ENCODE measurements around the gene LRP1. TPM values are rescaled to one million over a fixed set of nuclear protein-coding genes. Genes with fewer than 3 reads are reported as not detected.
A peak's percentile ranks its signal among the peaks of the same experiment; 100 is the strongest.

The LRP1 gene
- total and polyA plus RNA-seq, 2 of the 13 experiments (the other 11 are each of a cell fraction or from before 2014, with no cell fraction given), result 14.7 to 30.8 TPM

DNA sequence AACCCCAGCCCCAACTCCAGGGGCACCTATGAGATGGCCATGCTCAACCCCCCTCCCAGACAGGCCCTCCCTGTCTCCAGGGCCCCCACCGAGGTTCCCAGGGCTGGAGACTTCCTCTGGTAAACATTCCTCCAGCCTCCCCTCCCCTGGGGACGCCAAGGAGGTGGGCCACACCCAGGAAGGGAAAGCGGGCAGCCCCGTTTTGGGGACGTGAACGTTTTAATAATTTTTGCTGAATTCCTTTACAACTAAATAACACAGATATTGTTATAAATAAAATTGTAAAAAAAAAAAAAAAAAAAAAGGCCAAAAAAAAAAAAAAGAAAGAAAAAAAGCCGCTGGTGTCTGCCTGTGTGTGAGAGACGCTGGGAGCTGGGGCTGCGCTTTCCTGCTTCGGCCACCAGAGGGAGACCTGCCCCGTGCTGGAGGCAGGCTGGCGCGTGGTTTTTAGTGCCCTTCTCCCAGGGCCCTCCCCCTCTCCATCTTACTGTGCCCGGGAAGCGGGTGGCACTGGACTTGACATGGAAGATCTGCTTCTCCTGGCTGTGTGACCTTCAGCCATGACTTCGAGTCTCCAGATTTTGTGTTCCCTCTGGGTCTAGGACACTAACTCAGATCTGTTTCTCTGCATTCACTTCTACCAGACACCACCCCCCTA, 84.9 kb downstream of the LRP1 start (continued):
- TF ChIP-seq ZNF446 (CRISPR knock-in tag; IDR thresholded peaks at IDR 0.05) (no peak), ZNF891 (CRISPR knock-in tag; IDR thresholded peaks at IDR 0.05) (no peak), ZNF530 (CRISPR knock-in tag; IDR thresholded peaks at IDR 0.05; ENCODE audit: low read depth) (no peak), SETDB1 (CRISPR knock-in tag; IDR thresholded peaks at IDR 0.05; ENCODE audit: borderline replicate concordance) (no peak), ZNF335 (CRISPR knock-in tag; IDR thresholded peaks at IDR 0.05) (no peak), MAFG (CRISPR knock-in tag; IDR thresholded peaks at IDR 0.05) (no peak), GABPB1 (CRISPR knock-in tag; IDR thresholded peaks at IDR 0.05) (no peak), ZBTB37 (CRISPR knock-in tag; IDR thresholded peaks at IDR 0.05) (no peak), ARID4A (CRISPR knock-in tag; IDR thresholded peaks at IDR 0.05; ENCODE audit: borderline replicate concordance) (0 out of 2 replicates have a peak, but pooled peaks have one; percentile 8), RFX3 (CRISPR knock-in tag; IDR thresholded peaks at IDR 0.05) (no peak), FLYWCH1 (CRISPR knock-in tag; IDR thresholded peaks at IDR 0.05) (no peak)
- TF ChIP-seq, protein P1, sequence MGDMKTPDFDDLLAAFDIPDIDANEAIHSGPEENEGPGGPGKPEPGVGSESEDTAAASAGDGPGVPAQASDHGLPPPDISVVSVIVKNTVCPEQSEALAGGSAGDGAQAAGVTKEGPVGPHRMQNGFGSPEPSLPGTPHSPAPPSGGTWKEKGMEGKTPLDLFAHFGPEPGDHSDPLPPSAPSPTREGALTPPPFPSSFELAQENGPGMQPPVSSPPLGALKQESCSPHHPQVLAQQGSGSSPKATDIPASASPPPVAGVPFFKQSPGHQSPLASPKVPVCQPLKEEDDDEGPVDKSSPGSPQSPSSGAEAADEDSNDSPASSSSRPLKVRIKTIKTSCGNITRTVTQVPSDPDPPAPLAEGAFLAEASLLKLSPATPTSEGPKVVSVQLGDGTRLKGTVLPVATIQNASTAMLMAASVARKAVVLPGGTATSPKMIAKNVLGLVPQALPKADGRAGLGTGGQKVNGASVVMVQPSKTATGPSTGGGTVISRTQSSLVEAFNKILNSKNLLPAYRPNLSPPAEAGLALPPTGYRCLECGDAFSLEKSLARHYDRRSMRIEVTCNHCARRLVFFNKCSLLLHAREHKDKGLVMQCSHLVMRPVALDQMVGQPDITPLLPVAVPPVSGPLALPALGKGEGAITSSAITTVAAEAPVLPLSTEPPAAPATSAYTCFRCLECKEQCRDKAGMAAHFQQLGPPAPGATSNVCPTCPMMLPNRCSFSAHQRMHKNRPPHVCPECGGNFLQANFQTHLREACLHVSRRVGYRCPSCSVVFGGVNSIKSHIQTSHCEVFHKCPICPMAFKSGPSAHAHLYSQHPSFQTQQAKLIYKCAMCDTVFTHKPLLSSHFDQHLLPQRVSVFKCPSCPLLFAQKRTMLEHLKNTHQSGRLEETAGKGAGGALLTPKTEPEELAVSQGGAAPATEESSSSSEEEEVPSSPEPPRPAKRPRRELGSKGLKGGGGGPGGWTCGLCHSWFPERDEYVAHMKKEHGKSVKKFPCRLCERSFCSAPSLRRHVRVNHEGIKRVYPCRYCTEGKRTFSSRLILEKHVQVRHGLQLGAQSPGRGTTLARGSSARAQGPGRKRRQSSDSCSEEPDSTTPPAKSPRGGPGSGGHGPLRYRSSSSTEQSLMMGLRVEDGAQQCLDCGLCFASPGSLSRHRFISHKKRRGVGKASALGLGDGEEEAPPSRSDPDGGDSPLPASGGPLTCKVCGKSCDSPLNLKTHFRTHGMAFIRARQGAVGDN (CRISPR knock-in tag; IDR thresholded peaks at IDR 0.05), result no peak; the same call in none of the 2 replicates
- TF ChIP-seq, protein P2, sequence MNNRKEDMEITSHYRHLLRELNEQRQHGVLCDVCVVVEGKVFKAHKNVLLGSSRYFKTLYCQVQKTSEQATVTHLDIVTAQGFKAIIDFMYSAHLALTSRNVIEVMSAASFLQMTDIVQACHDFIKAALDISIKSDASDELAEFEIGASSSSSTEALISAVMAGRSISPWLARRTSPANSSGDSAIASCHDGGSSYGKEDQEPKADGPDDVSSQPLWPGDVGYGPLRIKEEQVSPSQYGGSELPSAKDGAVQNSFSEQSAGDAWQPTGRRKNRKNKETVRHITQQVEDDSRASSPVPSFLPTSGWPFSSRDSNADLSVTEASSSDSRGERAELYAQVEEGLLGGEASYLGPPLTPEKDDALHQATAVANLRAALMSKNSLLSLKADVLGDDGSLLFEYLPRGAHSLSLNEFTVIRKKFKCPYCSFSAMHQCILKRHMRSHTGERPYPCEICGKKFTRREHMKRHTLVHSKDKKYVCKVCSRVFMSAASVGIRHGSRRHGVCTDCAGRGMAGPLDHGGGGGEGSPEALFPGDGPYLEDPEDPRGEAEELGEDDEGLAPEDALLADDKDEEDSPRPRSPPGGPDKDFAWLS (CRISPR knock-in tag; IDR thresholded peaks at IDR 0.05; ENCODE audit: borderline replicate concordance), result no peak

All from HepG2 (cell line).